HFFc6 (cell line): ENCODE results near the gene ARFRP1. TPM values are rescaled to one million over a fixed set of nuclear protein-coding genes. Genes with fewer than 3 reads are reported as not detected.

ENCODE experiments used
- DNase-seq: peaks from one replicate; pipeline ENCODE4 v3.0.0-alpha.2; 2018
- H3K27ac Mint-ChIP-seq: 2 replicates; pipeline ENCODE4 v1.8.0; 2020; ENCODE audit warnings: mild to moderate bottlenecking, mixed read lengths
- H3K27me3 Mint-ChIP-seq: 2 replicates; pipeline ENCODE4 v1.8.0; 2021; ENCODE audit warnings: mild to moderate bottlenecking, moderate library complexity, mixed read lengths; ENCODE audit not compliant: insufficient read depth
- H3K36me3 Mint-ChIP-seq: 2 replicates; pipeline ENCODE4 v1.8.0; 2021; ENCODE audit warnings: low read depth, mixed read lengths
- H3K4me1 Mint-ChIP-seq: 2 replicates; pipeline ENCODE4 v1.8.0; 2020; ENCODE audit warnings: low read depth, mixed read lengths
- H3K4me3 Mint-ChIP-seq: 2 replicates; pipeline ENCODE4 v1.8.0; 2020; ENCODE audit warnings: mild to moderate bottlenecking, moderate library complexity, mixed read lengths
- H3K9me3 Mint-ChIP-seq: 2 replicates; pipeline ENCODE4 v1.8.0; 2020; ENCODE audit warnings: mild to moderate bottlenecking, mixed read lengths
- CTCF ChIP-seq: fragments of 200-600 bp; sonication (generic); IDR thresholded peaks from 2 replicates; pipeline ENCODE4 v1.5.0; 2021; ENCODE audit warnings: antibody characterized with exemption, mild to moderate bottlenecking
- total RNA-seq, 6 experiments: library from RNA; stranded (reverse); fragmentation: NEBNext Ultra II Directional; extraction: Animal tissue kit (Norgen Biotek cat#: 25700); gene quantifications; 2 replicates in 1 of 6; 3 replicates in 5 of 6; pipeline ENCODE4 v1.2.3, GENCODE V29; 2021

ARFRP1 gene
- total RNA-seq, 6 experiments from 2014 or later, result 35.1 to 44.2 (median 37.4) TPM

GRCh38 chr20:63737945-63738686, 30.3 kb upstream of the ARFRP1 start:
- Mint-ChIP-seq H3K36me3 (peaks cover 5% of the 10 kb centered on the region; the same call in 1 of the 2 replicates), H3K27ac (no peak overlapping the region), H3K27me3 (peaks cover 2% of the 10 kb centered on the region), H3K4me3 (no peak overlapping the region), H3K9me3 (no peaks in the 10 kb centered on the region), H3K4me1 (no peaks in the 10 kb centered on the region)
- no peak for DNase-seq
- no peak for TF ChIP-seq CTCF

DNA sequence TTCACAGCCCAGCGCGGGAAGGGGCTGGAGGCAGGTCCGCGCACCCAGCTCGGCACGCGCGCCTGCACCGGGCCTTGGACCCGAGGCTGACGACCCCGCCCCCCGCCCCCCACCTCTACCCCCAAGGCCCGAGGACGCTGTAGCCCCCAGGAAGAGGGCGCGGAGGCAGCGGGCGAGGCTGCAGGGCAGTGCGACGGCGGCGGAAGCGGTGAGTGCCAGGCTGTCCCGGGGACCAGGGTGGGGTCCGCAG, 29.8 kb upstream of the ARFRP1 start:
- TF ChIP-seq CTCF, result no peak
- no peak for DNase-seq
- Mint-ChIP-seq H3K4me1 (no peaks in the 10 kb centered on the region), H3K4me3 (no peak overlapping the region), H3K27ac (no peak overlapping the region), H3K27me3 (peaks cover 2% of the 10 kb centered on the region), H3K9me3 (no peaks in the 10 kb centered on the region), H3K36me3 (peaks cover 5% of the 10 kb centered on the region; the same call in 1 of the 2 replicates)

DNA sequence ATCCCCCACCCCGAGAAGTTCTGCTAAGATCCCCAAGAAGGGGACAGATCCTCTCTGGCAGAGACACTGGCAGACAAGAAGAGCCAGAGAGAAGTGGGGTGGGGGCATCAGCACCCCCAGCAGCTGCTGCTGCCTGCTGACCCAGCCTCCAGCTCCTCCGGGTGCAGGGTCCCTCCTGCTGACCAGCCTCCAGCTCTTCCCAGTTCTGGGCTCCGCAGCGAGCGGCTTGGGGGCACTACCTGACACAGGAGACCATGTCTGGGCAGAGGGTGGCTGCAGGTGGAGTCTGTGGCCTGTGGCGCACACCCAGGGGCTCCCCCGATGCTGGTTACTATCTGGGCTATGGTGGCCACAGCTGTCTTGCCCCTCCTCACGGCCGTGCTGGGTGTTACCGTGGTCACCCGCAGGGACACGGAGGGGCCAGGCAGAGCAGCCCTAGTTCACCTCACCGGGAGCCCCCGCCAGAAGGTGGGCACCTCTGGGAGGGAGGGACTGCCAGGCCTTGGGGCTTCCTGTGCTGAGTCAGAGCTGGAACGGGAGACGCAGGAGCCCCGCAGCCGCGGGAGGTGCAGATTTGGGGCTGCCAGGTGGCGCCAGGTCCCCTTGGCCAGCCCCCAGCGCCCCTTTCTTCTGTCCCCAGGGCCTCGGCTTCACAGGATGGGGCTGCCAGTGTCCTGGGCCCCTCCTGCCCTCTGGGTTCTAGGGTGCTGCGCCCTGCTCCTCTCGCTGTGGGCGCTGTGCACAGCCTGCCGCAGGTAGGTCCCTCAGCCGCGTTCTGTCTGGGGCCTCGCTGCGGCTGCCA, 29.3 kb upstream of the ARFRP1 start:
- no peak for TF ChIP-seq CTCF
- Mint-ChIP-seq H3K4me3 (no peak overlapping the region), H3K4me1 (no peaks in the 10 kb centered on the region), H3K9me3 (no peaks in the 10 kb centered on the region), H3K27ac (no peak overlapping the region), H3K27me3 (peaks cover 2% of the 10 kb centered on the region), H3K36me3 (peaks cover 5% of the 10 kb centered on the region; the same call in 1 of the 2 replicates)
- DNase-seq, result no peak

DNA sequence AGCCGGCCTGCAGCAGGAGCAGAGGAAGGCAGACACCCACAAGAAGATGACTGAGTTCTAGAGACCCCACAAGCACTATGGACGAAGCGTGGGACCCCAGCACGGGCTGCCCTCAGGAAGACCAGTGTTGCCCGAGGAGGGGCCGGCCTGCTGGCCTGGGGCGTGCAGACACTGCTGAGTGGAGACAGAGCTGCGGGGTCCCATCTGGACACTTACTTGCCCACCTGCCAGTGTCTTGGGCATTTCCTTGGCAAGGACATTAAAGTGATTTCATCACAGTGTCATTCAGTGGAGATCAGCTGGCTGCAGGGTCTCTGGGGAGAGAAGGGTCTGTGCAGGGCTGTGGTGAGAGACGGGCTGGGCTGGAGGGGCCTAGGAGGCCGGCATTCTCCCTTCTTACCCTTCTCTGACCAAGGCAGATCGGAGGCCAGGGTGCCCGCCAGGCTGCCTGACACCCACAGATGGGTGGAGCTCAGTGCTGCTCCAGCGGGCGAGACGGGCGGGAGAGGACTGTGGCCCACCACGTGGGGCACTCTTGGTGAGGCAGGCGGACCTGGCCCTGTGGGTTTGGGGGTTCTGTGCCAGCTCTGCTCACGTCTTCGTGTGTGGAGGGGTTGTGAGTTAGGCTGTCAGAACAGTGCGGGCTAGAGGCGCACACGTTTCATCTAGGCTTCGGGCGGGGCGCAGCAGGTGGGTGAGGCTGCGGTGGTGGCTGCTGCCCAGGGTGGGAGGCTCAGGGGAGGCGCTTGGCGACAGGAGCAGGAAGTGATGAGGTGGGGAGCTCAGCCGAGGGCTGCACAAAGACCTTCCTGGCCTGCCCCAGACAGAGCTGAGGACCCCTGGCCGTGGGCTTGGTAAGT, 28.3 kb upstream of the ARFRP1 start, which contains the start of gene LIME1:
Gene LIME1, plus strand, starts transcription at position 806 of the 860 bp plus-strand sequence. CDS start 886 bp downstream, outside the sequence.
- no peaks in the 10 kb centered on the region for H3K4me1 Mint-ChIP-seq
- H3K36me3 Mint-ChIP-seq, result peaks cover 5% of the 10 kb centered on the region; the same call in 1 of the 2 replicates
- TF ChIP-seq CTCF, result no peak
- DNase-seq, result no peak
- no peak within 1 kb of the TSS for H3K27ac Mint-ChIP-seq
- no peaks in the 10 kb centered on the region for H3K9me3 Mint-ChIP-seq
- peaks cover 2% of the 10 kb centered on the region for H3K27me3 Mint-ChIP-seq
- no peak within 1 kb of the TSS for H3K4me3 Mint-ChIP-seq
